HEK293 (cell line): Measurements from ENCODE around the gene ARHGAP10.

Source experiments
- CTCF ChIA-PET: fragments of 350-600 bp; formaldehyde crosslinking; extraction: SDS; loops from one replicate; lab custom pipeline; 2021; ENCODE audit warnings: antibody characterized with exemption; lab: Yijun Ruan, JAX
- POLR2A ChIA-PET: fragments of 300-600 bp; formaldehyde crosslinking; extraction: SDS; loops from one replicate; lab custom pipeline; 2020; ENCODE audit warnings: antibody characterized with exemption, inconsistent platforms; lab: Yijun Ruan, JAX
- H3K27ac ChIP-seq: fragments of 200-500 bp; sonication (Bioruptor generic); 2 replicates; pipeline ENCODE4 v1.5.1; 2014; ENCODE audit warnings: low read depth, low read length, control low read depth, inconsistent platforms; ENCODE audit errors: extremely low read depth
- H3K36me3 ChIP-seq, 2 experiments: fragments of 200-500 bp in 1 of 2; sonication (Bioruptor generic) in 1 of 2; 1 replicate in 1 of 2; 2 replicates in 1 of 2; pipeline ENCODE4 v1.5.1; 2014 to 2017; ENCODE audit warnings: inconsistent platforms in 2 of 2, low read length in 2 of 2; ENCODE audit not compliant: control insufficient read depth in 2 of 2, insufficient read depth in 1 of 2
- H3K4me1 ChIP-seq: fragments of 200-500 bp; sonication (Bioruptor generic); 2 replicates; pipeline ENCODE4 v1.5.1; 2014; ENCODE audit warnings: mild to moderate bottlenecking, low read length, inconsistent platforms; ENCODE audit not compliant: control insufficient read depth, insufficient read depth
- H3K4me3 ChIP-seq: 2 replicates; pipeline ENCODE4 v1.5.1; 2011; ENCODE audit warnings: low read depth, mild to moderate bottlenecking, control low read depth, low read length, moderate library complexity
- H3K9me3 ChIP-seq: fragments of 200-500 bp; sonication (Bioruptor generic); 2 replicates; pipeline ENCODE4 v1.5.1; 2014; ENCODE audit warnings: low read depth, low read length, inconsistent platforms; ENCODE audit not compliant: control insufficient read depth, insufficient read depth
- REPIN1 ChIP-seq: fragments of 450-650 bp; formaldehyde crosslinking; IDR thresholded peaks from 2 replicates; pipeline ENCODE4 v1.5.1; 2017; ENCODE audit warnings: missing biosample characterization, missing genetic modification characterization, low read depth
- ZBTB48 ChIP-seq: fragments of 450-650 bp; formaldehyde crosslinking; IDR thresholded peaks from 2 replicates; pipeline ENCODE4 v1.5.1; 2016; ENCODE audit warnings: missing biosample characterization, missing genetic modification characterization
- ZBTB8A ChIP-seq: fragments of 450-650 bp; formaldehyde crosslinking; IDR thresholded peaks from 2 replicates; pipeline ENCODE4 v1.5.1; 2016; ENCODE audit warnings: missing biosample characterization, missing genetic modification characterization
- ZFHX2 ChIP-seq: fragments of 450-650 bp; formaldehyde crosslinking; conservative IDR thresholded peaks from 2 replicates; pipeline ENCODE4 v1.5.1; 2016; ENCODE audit warnings: missing biosample characterization, missing genetic modification characterization
- ZNF132 ChIP-seq: fragments of 450-650 bp; formaldehyde crosslinking; IDR thresholded peaks from 2 replicates; pipeline ENCODE4 v1.5.1; 2017; ENCODE audit warnings: missing biosample characterization, missing genetic modification characterization, borderline replicate concordance
- ZNF324 ChIP-seq: fragments of 450-650 bp; formaldehyde crosslinking; IDR thresholded peaks from 2 replicates; pipeline ENCODE4 v1.5.1; 2016; ENCODE audit warnings: missing biosample characterization, missing genetic modification characterization
- ZNF37A ChIP-seq: fragments of 450-650 bp; IDR thresholded peaks from 2 replicates; pipeline ENCODE4 v1.5.1; 2018; ENCODE audit warnings: missing biosample characterization, missing genetic modification characterization
- ZNF514 ChIP-seq: fragments of 450-650 bp; formaldehyde crosslinking; IDR thresholded peaks from 2 replicates; pipeline ENCODE4 v1.5.1; 2016; ENCODE audit warnings: missing biosample characterization, missing genetic modification characterization
- ZNF596 ChIP-seq: fragments of 450-650 bp; IDR thresholded peaks from 2 replicates; pipeline ENCODE4 v1.5.0; 2018; ENCODE audit warnings: missing biosample characterization, mild to moderate bottlenecking, missing genetic modification characterization, moderate library complexity
- ZNF707 ChIP-seq: fragments of 450-650 bp; formaldehyde crosslinking; IDR thresholded peaks from 2 replicates; pipeline ENCODE4 v1.5.1; 2016; ENCODE audit warnings: missing biosample characterization, missing genetic modification characterization
- ZNF76 ChIP-seq: fragments of 450-650 bp; formaldehyde crosslinking; IDR thresholded peaks from 2 replicates; pipeline ENCODE4; 2016; ENCODE audit warnings: low read depth, missing biosample characterization, missing genetic modification characterization, borderline replicate concordance
- ZNF777 ChIP-seq: fragments of 450-650 bp; formaldehyde crosslinking; IDR thresholded peaks from 2 replicates; pipeline ENCODE4 v1.5.1; 2017; ENCODE audit warnings: missing biosample characterization, missing genetic modification characterization, borderline replicate concordance
- ZNF792 ChIP-seq: fragments of 450-650 bp; formaldehyde crosslinking; IDR thresholded peaks from 2 replicates; pipeline ENCODE4 v1.5.1; 2016; ENCODE audit warnings: missing biosample characterization, missing genetic modification characterization
- TF ChIP-seq, protein P1 (sequence below): fragments of 450-650 bp; formaldehyde crosslinking; IDR thresholded peaks from 2 replicates; pipeline ENCODE4 v1.5.1; 2016; ENCODE audit warnings: missing biosample characterization, missing genetic modification characterization
- TF ChIP-seq, protein P2 (sequence below): fragments of 450-650 bp; formaldehyde crosslinking; IDR thresholded peaks from 2 replicates; pipeline ENCODE4 v1.5.1; 2016; ENCODE audit warnings: missing biosample characterization, missing genetic modification characterization, borderline replicate concordance
- TF ChIP-seq, protein P3 (sequence below): fragments of 450-650 bp; formaldehyde crosslinking; optimal IDR thresholded peaks from 2 replicates; pipeline ENCODE3; 2016; ENCODE audit warnings: missing biosample characterization, mild to moderate bottlenecking, missing genetic modification characterization
- TF ChIP-seq, protein P4 (sequence below): IDR thresholded peaks from 2 replicates; pipeline ENCODE4 v1.6.1; 2011; ENCODE audit warnings: mild to moderate bottlenecking, low read depth, low read length, borderline replicate concordance
- TF ChIP-seq, protein P5 (sequence below): fragments of 450-650 bp; formaldehyde crosslinking; IDR thresholded peaks from 2 replicates; pipeline ENCODE4 v1.5.1; 2016; ENCODE audit warnings: missing biosample characterization, missing genetic modification characterization

ARHGAP10 gene

DNA sequence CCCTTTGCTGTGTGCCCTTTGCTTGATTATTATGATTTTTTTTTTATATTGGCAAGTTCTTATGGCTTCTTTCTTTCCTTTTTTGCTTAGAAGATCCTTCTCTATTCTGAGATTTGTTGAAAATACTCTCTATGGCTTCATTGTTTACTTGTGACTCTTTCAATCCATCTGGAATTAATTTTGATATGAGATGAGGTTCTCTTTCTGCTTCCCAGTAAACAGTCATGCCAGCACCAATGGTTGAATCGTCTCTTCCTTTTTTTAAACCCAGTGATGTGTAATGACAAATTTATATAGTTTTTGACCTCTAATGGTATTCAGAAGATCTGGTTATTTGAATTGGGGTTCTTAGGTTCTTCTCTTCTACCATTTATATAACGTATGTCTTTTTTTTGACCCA lies 121.8 kb downstream of the ARHGAP10 start (continued):
- TF ChIP-seq, protein P1, sequence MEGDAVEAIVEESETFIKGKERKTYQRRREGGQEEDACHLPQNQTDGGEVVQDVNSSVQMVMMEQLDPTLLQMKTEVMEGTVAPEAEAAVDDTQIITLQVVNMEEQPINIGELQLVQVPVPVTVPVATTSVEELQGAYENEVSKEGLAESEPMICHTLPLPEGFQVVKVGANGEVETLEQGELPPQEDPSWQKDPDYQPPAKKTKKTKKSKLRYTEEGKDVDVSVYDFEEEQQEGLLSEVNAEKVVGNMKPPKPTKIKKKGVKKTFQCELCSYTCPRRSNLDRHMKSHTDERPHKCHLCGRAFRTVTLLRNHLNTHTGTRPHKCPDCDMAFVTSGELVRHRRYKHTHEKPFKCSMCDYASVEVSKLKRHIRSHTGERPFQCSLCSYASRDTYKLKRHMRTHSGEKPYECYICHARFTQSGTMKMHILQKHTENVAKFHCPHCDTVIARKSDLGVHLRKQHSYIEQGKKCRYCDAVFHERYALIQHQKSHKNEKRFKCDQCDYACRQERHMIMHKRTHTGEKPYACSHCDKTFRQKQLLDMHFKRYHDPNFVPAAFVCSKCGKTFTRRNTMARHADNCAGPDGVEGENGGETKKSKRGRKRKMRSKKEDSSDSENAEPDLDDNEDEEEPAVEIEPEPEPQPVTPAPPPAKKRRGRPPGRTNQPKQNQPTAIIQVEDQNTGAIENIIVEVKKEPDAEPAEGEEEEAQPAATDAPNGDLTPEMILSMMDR (tag by site-specific recombination), result no peak
- TF ChIP-seq, protein P2, sequence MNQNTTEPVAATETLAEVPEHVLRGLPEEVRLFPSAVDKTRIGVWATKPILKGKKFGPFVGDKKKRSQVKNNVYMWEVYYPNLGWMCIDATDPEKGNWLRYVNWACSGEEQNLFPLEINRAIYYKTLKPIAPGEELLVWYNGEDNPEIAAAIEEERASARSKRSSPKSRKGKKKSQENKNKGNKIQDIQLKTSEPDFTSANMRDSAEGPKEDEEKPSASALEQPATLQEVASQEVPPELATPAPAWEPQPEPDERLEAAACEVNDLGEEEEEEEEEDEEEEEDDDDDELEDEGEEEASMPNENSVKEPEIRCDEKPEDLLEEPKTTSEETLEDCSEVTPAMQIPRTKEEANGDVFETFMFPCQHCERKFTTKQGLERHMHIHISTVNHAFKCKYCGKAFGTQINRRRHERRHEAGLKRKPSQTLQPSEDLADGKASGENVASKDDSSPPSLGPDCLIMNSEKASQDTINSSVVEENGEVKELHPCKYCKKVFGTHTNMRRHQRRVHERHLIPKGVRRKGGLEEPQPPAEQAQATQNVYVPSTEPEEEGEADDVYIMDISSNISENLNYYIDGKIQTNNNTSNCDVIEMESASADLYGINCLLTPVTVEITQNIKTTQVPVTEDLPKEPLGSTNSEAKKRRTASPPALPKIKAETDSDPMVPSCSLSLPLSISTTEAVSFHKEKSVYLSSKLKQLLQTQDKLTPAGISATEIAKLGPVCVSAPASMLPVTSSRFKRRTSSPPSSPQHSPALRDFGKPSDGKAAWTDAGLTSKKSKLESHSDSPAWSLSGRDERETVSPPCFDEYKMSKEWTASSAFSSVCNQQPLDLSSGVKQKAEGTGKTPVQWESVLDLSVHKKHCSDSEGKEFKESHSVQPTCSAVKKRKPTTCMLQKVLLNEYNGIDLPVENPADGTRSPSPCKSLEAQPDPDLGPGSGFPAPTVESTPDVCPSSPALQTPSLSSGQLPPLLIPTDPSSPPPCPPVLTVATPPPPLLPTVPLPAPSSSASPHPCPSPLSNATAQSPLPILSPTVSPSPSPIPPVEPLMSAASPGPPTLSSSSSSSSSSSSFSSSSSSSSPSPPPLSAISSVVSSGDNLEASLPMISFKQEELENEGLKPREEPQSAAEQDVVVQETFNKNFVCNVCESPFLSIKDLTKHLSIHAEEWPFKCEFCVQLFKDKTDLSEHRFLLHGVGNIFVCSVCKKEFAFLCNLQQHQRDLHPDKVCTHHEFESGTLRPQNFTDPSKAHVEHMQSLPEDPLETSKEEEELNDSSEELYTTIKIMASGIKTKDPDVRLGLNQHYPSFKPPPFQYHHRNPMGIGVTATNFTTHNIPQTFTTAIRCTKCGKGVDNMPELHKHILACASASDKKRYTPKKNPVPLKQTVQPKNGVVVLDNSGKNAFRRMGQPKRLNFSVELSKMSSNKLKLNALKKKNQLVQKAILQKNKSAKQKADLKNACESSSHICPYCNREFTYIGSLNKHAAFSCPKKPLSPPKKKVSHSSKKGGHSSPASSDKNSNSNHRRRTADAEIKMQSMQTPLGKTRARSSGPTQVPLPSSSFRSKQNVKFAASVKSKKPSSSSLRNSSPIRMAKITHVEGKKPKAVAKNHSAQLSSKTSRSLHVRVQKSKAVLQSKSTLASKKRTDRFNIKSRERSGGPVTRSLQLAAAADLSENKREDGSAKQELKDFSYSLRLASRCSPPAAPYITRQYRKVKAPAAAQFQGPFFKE (tag by site-specific recombination), result no peak

DNA sequence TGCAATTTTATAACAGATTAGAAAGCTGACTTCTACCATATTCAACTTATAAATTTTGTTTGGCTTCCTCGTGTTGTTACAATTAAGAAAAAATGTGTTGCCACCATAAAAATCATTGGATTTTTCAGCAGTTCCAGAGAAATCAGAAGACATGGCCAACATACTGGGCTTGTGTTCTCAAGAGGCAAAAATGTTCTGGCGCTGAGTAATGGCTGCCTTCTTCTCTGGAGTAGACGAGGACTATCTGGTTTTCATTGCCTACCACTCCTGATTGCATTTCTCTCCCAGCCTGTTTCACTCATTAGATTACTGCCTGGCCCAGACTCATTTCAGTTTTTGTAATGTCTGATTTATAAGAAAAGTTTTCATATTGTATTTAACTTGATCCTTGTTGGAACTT lies 122.3 kb downstream of the ARHGAP10 start:
- CTCF ChIA-PET, result interaction anchor here (0.9 to 2.6 kb wide), 2 partner anchors 12 to 66 kb away, joined by 3 to 10 read pairs; no protein-coding TSS in a partner anchor
- no peaks in the 10 kb centered on the region for H3K9me3 ChIP-seq
- no peak for TF ChIP-seq ZNF37A (tag by site-specific recombination)
- TF ChIP-seq ZNF324 (tag by site-specific recombination), result no peak
- TF ChIP-seq REPIN1 (tag by site-specific recombination), result no peak
- TF ChIP-seq, protein P3, sequence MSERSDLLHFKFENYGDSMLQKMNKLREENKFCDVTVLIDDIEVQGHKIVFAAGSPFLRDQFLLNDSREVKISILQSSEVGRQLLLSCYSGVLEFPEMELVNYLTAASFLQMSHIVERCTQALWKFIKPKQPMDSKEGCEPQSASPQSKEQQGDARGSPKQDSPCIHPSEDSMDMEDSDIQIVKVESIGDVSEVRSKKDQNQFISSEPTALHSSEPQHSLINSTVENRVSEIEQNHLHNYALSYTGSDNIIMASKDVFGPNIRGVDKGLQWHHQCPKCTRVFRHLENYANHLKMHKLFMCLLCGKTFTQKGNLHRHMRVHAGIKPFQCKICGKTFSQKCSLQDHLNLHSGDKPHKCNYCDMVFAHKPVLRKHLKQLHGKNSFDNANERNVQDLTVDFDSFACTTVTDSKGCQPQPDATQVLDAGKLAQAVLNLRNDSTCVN, result no peak
- no peak for TF ChIP-seq ZNF596
- TF ChIP-seq ZNF707 (tag by site-specific recombination), result no peak
- no peak for TF ChIP-seq ZNF132 (tag by site-specific recombination)
- TF ChIP-seq ZBTB48 (tag by site-specific recombination), result no peak
- TF ChIP-seq ZNF777 (tag by site-specific recombination), result no peak
- no peak for TF ChIP-seq ZFHX2 (tag by site-specific recombination)
- TF ChIP-seq, protein P4, sequence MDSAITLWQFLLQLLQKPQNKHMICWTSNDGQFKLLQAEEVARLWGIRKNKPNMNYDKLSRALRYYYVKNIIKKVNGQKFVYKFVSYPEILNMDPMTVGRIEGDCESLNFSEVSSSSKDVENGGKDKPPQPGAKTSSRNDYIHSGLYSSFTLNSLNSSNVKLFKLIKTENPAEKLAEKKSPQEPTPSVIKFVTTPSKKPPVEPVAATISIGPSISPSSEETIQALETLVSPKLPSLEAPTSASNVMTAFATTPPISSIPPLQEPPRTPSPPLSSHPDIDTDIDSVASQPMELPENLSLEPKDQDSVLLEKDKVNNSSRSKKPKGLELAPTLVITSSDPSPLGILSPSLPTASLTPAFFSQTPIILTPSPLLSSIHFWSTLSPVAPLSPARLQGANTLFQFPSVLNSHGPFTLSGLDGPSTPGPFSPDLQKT, result no peak
- TF ChIP-seq, protein P5, sequence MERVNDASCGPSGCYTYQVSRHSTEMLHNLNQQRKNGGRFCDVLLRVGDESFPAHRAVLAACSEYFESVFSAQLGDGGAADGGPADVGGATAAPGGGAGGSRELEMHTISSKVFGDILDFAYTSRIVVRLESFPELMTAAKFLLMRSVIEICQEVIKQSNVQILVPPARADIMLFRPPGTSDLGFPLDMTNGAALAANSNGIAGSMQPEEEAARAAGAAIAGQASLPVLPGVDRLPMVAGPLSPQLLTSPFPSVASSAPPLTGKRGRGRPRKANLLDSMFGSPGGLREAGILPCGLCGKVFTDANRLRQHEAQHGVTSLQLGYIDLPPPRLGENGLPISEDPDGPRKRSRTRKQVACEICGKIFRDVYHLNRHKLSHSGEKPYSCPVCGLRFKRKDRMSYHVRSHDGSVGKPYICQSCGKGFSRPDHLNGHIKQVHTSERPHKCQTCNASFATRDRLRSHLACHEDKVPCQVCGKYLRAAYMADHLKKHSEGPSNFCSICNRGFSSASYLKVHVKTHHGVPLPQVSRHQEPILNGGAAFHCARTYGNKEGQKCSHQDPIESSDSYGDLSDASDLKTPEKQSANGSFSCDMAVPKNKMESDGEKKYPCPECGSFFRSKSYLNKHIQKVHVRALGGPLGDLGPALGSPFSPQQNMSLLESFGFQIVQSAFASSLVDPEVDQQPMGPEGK (tag by site-specific recombination), result no peak
- no peak for TF ChIP-seq ZBTB8A (tag by site-specific recombination)
- no peak for TF ChIP-seq ZNF792 (tag by site-specific recombination)
- no peak for TF ChIP-seq ZNF514 (tag by site-specific recombination)
- no peak for TF ChIP-seq ZNF76 (tag by site-specific recombination)
- TF ChIP-seq, all 188 proteins: peak for 0
- Histone ChIP-seq H3K36me3 (peaks cover 0 to 6% of the 10 kb centered on the region in 2 experiments; a peak in 2 of 3 replicates), H3K4me3 (no peak overlapping the region), H3K27ac (no peak overlapping the region), H3K4me1 (peaks cover 2% of the 10 kb centered on the region; the same call in 1 of the 2 replicates)
- POLR2A ChIA-PET, result no interaction called here
